ENCODE measurements around the gene PIEZO1.

PIEZO1 gene

GRCh38 chr16:88759245-88759975 is 25.6 kb downstream of the PIEZO1 start:
- no peak for TF ChIP-seq CTCF (IDR thresholded peaks at IDR 0.05; ENCODE audit: insufficient read depth, low read depth, low read length, missing control alignments)
- no peak for DNase-seq (ENCODE audit: low read depth)
- H3K4me3 ChIP-seq (ENCODE audit: low read length): no peak overlapping the region

GRCh38 chr16:88758944-88759244 is 26.1 kb downstream of the PIEZO1 start:
- DNase-seq (ENCODE audit: low read depth): no peak
- TF ChIP-seq CTCF (IDR thresholded peaks at IDR 0.05; ENCODE audit: insufficient read depth, low read depth, low read length, missing control alignments): no peak
- H3K4me3 ChIP-seq (ENCODE audit: low read length): no peak overlapping the region

GRCh38 chr16:88758227-88758943 is 26.6 kb downstream of the PIEZO1 start:
- DNase-seq (ENCODE audit: low read depth): peak; percentile 27
- no peak overlapping the region for H3K4me3 ChIP-seq (ENCODE audit: low read length)
- TF ChIP-seq CTCF (IDR thresholded peaks at IDR 0.05; ENCODE audit: insufficient read depth, low read depth, low read length, missing control alignments): no peak

- TF ChIP-seq CTCF (IDR thresholded peaks at IDR 0.05; ENCODE audit: insufficient read depth, low read depth, low read length, missing control alignments): no peak
- DNase-seq (ENCODE audit: low read depth): no peak
- H3K4me3 ChIP-seq (ENCODE audit: low read length): no peak overlapping the region
Observed at GRCh38 chr16:88755745-88756443, 29.1 kb downstream of the PIEZO1 start.

GRCh38 chr16:88754912-88755744 is 29.9 kb downstream of the PIEZO1 start:
- peak; percentile 92 for DNase-seq (ENCODE audit: low read depth)
- TF ChIP-seq CTCF (IDR thresholded peaks at IDR 0.05; ENCODE audit: insufficient read depth, low read depth, low read length, missing control alignments): no peak
- no peak overlapping the region for H3K4me3 ChIP-seq (ENCODE audit: low read length)

GRCh38 chr16:88754109-88754911 is 30.7 kb downstream of the PIEZO1 start:
- no peak overlapping the region for H3K4me3 ChIP-seq (ENCODE audit: low read length)
- TF ChIP-seq CTCF (IDR thresholded peaks at IDR 0.05; ENCODE audit: insufficient read depth, low read depth, low read length, missing control alignments): no peak
- no peak for DNase-seq (ENCODE audit: low read depth)
